Ascending aorta (tissue), 2 donors: Measurements from ENCODE around the gene ADARB1. TPM values are rescaled to one million over a fixed set of nuclear protein-coding genes. Genes with fewer than 3 reads are reported as not detected.

Experiments
- DNase-seq, 2 donors: peaks; one replicate each; pipeline ENCODE4 v3.0.0-alpha.2; 2019; ENCODE audit warnings: low spot score in 2 of 2
- H3K27ac ChIP-seq, 2 donors: fragments of 200-600 bp; sonication (generic); one replicate each; pipeline ENCODE4 v1.5.1; 2016 to 2017; ENCODE audit warnings: mild to moderate bottlenecking in 1 of 2
- H3K27me3 ChIP-seq: fragments of 200-600 bp; sonication (generic); one replicate; pipeline ENCODE4 v1.5.1; 2017
- H3K36me3 ChIP-seq, 2 donors: fragments of 200-600 bp; sonication (generic); one replicate each; pipeline ENCODE4 v1.5.1; 2016
- H3K4me1 ChIP-seq, 2 donors: fragments of 200-600 bp; sonication (generic); one replicate each; pipeline ENCODE4 v1.5.1; 2016 to 2017; ENCODE audit warnings: mild to moderate bottlenecking in 1 of 2
- H3K4me3 ChIP-seq, 2 donors: fragments of 200-600 bp; sonication (generic); one replicate each; pipeline ENCODE4 v1.5.1; 2016 to 2017; ENCODE audit warnings: mild to moderate bottlenecking in 1 of 2
- H3K9me3 ChIP-seq, 2 donors: fragments of 200-600 bp; sonication (generic); one replicate each; pipeline ENCODE4 v1.5.1; 2016
- intact Hi-C: fragments of 100-400 bp; cut with DNase I; formaldehyde crosslinking; loops from one replicate; pipeline ENCODE4 v1.15.1; 2023
- total RNA-seq: library from RNA; depleted of rRNA; stranded (reverse); fragments of >200 nt; gene quantifications from one replicate; pipeline ENCODE4 v1.1.0, GENCODE V29; 2016
- TF ChIP-seq, protein P1 (sequence below), 3 experiments: fragments of 200-600 bp in 2 of 3; fragments of 450-650 bp in 1 of 3; sonication (generic) in 2 of 3; IDR thresholded peaks; one replicate each; pipeline ENCODE4 v1.5.1; 2016 to 2019; ENCODE audit warnings: antibody characterized with exemption in 3 of 3, mild to moderate bottlenecking in 1 of 3, moderate library complexity in 1 of 3

ADARB1 gene
- total RNA-seq, 1 donor from 2014 or later: 82.9 TPM

DNA sequence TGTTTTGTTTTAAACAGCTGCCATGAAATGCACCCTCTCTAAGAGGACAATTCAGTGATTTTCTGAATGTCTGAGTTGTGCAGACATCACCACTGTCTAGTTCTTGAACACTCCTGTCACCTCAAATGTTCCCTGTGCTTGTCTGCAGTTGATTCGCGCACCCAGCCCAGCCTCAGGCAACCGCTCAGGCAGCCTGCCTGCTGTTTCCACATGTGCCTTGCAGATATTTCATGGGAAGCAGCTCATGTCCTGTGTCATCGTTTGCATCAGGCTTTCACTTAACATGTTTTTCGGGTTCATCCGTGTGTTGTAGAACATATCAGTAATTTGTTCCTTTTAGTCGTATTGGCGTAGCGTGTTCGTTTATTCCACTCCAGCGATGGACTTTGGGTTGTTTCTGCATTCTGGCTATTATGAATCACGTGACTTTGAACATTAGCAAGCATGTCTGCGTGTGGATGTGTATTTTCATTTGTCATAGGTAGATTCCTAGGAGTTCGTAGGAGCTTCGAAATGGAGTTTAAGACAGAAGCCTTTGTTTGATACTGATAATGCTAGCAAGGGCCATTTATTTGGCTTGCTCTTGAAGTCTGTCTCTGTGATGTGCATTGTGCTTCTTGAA, 12.1 kb downstream of the ADARB1 start:
- Histone ChIP-seq H3K4me3 (no peak overlapping the region), H3K4me1 (peaks cover 0 to 23% of the 10 kb centered on the region in 2 donors), H3K9me3 (no peaks in the 10 kb centered on the region), H3K36me3 (peaks cover 6 to 12% of the 10 kb centered on the region in 2 donors), H3K27me3 (no peaks in the 10 kb centered on the region), H3K27ac (no peak overlapping the region)
- DNase-seq: no peak
- TF ChIP-seq, protein P1, sequence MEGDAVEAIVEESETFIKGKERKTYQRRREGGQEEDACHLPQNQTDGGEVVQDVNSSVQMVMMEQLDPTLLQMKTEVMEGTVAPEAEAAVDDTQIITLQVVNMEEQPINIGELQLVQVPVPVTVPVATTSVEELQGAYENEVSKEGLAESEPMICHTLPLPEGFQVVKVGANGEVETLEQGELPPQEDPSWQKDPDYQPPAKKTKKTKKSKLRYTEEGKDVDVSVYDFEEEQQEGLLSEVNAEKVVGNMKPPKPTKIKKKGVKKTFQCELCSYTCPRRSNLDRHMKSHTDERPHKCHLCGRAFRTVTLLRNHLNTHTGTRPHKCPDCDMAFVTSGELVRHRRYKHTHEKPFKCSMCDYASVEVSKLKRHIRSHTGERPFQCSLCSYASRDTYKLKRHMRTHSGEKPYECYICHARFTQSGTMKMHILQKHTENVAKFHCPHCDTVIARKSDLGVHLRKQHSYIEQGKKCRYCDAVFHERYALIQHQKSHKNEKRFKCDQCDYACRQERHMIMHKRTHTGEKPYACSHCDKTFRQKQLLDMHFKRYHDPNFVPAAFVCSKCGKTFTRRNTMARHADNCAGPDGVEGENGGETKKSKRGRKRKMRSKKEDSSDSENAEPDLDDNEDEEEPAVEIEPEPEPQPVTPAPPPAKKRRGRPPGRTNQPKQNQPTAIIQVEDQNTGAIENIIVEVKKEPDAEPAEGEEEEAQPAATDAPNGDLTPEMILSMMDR (IDR thresholded peaks at IDR 0.05): no peak
- intact Hi-C loops: no loop called here

DNA sequence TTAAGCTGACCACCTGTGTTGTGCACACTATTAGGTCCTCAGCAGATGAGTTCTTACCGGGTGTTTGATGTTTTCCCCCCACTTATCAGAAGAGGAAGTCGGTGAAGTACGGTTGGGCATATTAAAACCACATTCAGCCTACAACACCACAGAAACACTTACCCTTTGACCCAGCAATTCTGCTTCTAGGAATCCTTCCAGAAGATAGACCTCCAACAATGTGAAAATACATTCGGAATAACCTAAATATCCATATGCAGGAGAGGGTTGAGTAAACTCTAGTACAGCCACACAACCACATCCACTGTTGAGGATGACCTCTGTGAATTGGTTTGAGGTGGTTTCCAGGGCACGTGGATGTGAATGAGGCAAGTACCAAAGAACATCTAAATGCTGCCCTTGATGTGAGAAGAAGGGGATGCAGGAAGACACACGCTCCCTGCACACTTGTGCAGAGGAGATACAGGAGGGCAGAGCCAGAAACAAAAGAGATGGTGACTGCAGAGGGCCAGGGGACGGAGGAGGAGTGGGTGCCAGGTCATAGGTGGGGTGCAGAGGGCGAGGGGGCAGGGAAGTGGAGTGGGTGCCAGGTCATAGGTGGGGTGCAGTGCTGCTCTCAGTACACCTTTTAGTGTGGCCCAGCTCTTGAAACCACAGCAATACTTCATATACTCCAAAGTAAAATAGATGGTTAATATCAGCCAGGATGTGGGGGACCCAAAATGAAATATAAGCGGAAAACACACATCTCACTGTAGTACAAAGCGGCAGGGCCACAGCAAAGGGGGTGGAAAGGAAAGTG, 12.8 kb downstream of the ADARB1 start:
- Histone ChIP-seq H3K9me3 (no peaks in the 10 kb centered on the region), H3K27ac (no peak overlapping the region), H3K4me3 (no peak overlapping the region), H3K36me3 (peaks cover 0 to 7% of the 10 kb centered on the region in 2 donors), H3K27me3 (no peaks in the 10 kb centered on the region), H3K4me1 (peaks cover 7 to 29% of the 10 kb centered on the region in 2 donors)
- TF ChIP-seq, protein P1 (IDR thresholded peaks at IDR 0.05): no peak
- no peak for DNase-seq
- intact Hi-C loops: no loop called here

DNA sequence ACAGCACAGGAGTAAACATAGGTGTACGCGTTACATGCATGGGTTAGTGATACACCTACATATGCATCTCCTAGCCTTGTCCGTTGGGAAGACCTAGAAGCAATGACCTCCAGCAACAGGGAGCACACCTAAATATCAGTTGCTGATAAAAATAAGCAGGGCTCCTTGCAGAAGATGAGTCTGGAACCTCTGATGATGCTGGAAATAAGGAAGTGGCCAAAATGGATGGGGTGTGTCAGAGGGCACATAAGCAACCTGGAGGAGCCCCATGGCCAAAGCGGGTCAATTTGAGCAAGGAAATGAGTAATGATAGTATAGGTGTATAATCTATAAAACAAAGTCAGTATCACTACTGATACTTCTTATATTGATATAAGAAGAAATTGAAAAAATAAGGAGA, 13.7 kb downstream of the ADARB1 start:
- intact Hi-C loops: no loop called here

DNA sequence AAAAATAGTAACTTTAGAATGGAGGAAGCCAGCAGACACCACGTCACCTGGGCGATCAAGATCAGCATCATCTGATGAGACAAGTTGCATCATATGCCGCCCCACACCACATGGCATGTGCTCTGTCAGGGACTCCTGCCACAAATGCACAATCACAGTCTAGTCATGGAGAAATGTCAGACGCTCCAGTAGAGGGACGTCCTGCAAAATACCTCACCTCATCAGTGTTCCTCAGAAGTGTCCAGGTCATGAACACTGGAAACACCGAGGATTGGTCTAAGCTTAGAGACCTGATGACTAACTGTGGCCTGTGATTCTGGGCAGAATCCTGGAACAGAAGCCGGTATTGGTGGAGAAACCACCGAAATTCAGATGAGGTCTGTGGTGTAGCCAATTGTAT, 14.3 kb downstream of the ADARB1 start:
- DNase-seq: no peak
- H3K27me3 ChIP-seq: no peaks in the 10 kb centered on the region
- peaks cover 7 to 37% of the 10 kb centered on the region in 2 donors for H3K4me1 ChIP-seq
- no peaks in the 10 kb centered on the region for H3K9me3 ChIP-seq
- H3K27ac ChIP-seq: no peak overlapping the region
- intact Hi-C loops: no loop called here
- H3K4me3 ChIP-seq: no peak overlapping the region
- TF ChIP-seq, protein P1 (IDR thresholded peaks at IDR 0.05): no peak
- no peaks in the 10 kb centered on the region for H3K36me3 ChIP-seq

More for the DNA sequence above, 13.7 kb downstream of the ADARB1 start:
- peaks cover 7 to 33% of the 10 kb centered on the region in 2 donors for H3K4me1 ChIP-seq
- no peak overlapping the region for H3K4me3 ChIP-seq
- DNase-seq: no peak
- H3K27me3 ChIP-seq: no peaks in the 10 kb centered on the region
- H3K27ac ChIP-seq: no peak overlapping the region
- TF ChIP-seq, protein P1 (IDR thresholded peaks at IDR 0.05): no peak
- H3K36me3 ChIP-seq: no peaks in the 10 kb centered on the region
- H3K9me3 ChIP-seq: no peaks in the 10 kb centered on the region

DNA sequence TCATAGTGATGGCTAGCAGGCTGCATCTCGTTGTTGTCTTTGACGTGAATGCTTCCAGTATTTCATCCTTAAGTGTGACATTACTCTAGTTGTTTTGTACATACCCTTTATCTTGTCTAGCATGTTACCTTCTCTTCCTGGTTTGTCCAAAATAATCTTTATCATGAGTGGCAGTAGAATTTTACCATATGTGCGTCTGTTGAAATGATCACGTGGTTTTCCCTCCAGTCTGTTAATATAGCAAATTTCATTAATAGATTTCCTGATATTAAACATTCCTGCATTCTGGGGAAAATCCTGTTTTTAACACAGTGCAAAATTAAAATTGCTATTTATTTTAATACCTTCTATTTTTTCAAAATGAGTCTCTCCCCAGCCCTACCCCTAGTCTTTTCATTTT, 15.6 kb downstream of the ADARB1 start:
- TF ChIP-seq, protein P1 (IDR thresholded peaks at IDR 0.05): no peak
- Histone ChIP-seq H3K9me3 (no peaks in the 10 kb centered on the region), H3K4me1 (peaks cover 7 to 33% of the 10 kb centered on the region in 2 donors), H3K27me3 (no peaks in the 10 kb centered on the region), H3K4me3 (no peak overlapping the region), H3K27ac (no peak overlapping the region), H3K36me3 (no peaks in the 10 kb centered on the region)
- DNase-seq: no peak
- intact Hi-C loops: loop anchor here (5.0 kb wide), 1 partner anchor 37 kb away; no protein-coding TSS in a partner anchor
